ENCODE measurements around the gene GADL1.

DNA sequence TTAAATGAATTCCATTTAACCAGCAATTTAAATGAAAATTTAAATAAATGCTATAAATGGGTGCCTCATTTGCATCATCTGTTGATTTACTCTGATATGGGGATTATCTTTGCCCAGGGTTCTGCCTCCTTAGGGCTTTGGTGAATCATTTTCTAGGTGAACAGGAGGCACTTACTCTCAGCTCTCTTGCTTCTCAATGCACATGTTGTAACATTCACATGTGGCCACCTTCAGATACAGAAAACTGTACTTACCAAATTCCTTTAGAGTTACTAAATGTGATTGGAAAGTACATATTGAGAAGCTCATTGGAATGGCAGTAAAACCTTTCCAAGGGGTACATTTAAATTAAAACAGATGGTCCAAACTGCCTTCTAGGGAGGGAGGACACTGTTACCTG is 20.8 kb downstream of the GADL1 start:
- no peak for TF ChIP-seq POLR2A (IDR thresholded peaks at IDR 0.05)
- TF ChIP-seq, protein P1, sequence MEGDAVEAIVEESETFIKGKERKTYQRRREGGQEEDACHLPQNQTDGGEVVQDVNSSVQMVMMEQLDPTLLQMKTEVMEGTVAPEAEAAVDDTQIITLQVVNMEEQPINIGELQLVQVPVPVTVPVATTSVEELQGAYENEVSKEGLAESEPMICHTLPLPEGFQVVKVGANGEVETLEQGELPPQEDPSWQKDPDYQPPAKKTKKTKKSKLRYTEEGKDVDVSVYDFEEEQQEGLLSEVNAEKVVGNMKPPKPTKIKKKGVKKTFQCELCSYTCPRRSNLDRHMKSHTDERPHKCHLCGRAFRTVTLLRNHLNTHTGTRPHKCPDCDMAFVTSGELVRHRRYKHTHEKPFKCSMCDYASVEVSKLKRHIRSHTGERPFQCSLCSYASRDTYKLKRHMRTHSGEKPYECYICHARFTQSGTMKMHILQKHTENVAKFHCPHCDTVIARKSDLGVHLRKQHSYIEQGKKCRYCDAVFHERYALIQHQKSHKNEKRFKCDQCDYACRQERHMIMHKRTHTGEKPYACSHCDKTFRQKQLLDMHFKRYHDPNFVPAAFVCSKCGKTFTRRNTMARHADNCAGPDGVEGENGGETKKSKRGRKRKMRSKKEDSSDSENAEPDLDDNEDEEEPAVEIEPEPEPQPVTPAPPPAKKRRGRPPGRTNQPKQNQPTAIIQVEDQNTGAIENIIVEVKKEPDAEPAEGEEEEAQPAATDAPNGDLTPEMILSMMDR (IDR thresholded peaks at IDR 0.05) = no peak
